Measurements from ENCODE around the gene DPF3.

DNA sequence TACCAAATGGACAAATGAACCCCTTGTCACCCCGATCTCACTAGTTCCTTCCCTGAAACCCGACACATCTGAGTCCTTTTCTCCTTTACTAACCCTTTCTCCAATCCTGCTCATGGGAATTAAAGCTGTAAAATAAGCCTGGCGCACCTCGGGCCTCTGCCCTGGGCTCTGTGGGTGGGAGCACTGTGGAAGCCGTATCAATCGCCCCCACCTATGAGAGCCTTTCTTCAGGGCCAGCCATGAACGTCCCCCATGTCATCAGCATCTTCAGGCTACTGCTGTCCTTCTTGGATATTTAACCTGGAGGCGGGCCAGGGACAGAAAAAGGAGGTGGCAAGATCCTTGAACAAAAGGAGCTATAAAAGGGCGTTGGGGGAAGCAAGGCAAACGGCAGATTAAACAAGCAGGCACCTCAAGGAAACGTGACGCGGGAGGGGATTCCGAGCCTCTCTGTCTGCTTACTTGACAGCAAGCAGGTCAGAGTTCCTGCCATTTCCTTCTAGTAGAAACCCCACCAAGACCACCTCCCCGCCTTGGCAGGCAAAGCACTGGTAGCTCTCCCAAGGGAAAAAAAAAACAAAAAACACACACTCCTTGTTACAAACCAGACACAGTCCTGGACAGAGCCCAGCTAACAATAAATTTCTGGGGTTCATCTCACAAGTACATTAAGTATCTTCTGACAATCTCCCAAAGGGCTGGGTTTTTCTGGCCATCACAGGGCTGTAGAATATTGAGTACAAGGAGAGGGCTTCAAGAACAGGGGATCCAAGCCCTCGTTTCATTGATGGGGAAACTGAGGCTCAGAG is 62.9 kb downstream of the DPF3 start:
- TF ChIP-seq, protein P1, sequence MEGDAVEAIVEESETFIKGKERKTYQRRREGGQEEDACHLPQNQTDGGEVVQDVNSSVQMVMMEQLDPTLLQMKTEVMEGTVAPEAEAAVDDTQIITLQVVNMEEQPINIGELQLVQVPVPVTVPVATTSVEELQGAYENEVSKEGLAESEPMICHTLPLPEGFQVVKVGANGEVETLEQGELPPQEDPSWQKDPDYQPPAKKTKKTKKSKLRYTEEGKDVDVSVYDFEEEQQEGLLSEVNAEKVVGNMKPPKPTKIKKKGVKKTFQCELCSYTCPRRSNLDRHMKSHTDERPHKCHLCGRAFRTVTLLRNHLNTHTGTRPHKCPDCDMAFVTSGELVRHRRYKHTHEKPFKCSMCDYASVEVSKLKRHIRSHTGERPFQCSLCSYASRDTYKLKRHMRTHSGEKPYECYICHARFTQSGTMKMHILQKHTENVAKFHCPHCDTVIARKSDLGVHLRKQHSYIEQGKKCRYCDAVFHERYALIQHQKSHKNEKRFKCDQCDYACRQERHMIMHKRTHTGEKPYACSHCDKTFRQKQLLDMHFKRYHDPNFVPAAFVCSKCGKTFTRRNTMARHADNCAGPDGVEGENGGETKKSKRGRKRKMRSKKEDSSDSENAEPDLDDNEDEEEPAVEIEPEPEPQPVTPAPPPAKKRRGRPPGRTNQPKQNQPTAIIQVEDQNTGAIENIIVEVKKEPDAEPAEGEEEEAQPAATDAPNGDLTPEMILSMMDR (IDR thresholded peaks at IDR 0.05): no peak
- no peak for TF ChIP-seq POLR2A (IDR thresholded peaks at IDR 0.05)

Measured in lower leg skin (tissue), 3 donors.